ENCODE results near the gene PTPN21. TPM values are rescaled to one million over a fixed set of nuclear protein-coding genes. Genes with fewer than 3 reads are reported as not detected.

PTPN21 gene
- polyA plus RNA-seq, 3 donors = not detected

DNA sequence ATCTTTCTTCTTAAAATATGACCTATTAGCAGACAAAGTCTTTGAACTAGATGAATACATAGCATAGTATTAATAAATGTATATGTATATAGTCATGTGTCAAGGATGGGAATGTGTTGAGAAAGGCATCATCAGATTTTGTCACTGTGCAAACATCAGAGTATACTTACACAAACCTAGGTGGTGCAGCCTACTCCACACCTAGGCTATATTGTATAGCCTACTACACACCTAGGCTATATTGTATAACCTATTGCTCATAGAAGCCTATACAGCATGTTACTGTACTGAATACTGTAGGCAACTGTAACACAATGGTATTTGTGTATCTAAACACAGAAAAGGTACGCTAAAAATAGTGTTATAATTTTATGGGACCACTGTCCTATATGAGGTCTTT lies 47.6 kb downstream of the PTPN21 start:
- no CpG with 5 or more reads among the region's 1 CpG for WGBS (ENCODE audit: insufficient coverage)
- no peak overlapping the region for H3K4me2 ChIP-seq (replicated peaks; ENCODE audit: extremely low read depth, low read length, poor library complexity, severe bottlenecking)
- H3K9ac ChIP-seq (ENCODE audit: insufficient read depth, low read length, poor library complexity, severe bottlenecking) = no peak overlapping the region
- no peaks in the 10 kb centered on the region for H3K36me3 ChIP-seq (replicated peaks in 1 of 2; ENCODE audit: control insufficient read depth in 1 of 2, insufficient read depth in 2 of 2, low read length in 2 of 2)
- no peak for DNase-seq
- H4K20me1 ChIP-seq (ENCODE audit: insufficient read depth, low read length) = no peaks in the 10 kb centered on the region
- H3K9me3 Mint-ChIP-seq = no peaks in the 10 kb centered on the region
- no peaks in the 10 kb centered on the region for H3K4me1 ChIP-seq (ENCODE audit: control insufficient read depth in 1 of 2, insufficient read depth in 2 of 2, low read length in 2 of 2)
- no peaks in the 10 kb centered on the region for H3K36me3 Mint-ChIP-seq
- no peak overlapping the region for H2AFZ ChIP-seq (ENCODE audit: insufficient read depth, low read depth, low read length, poor library complexity, severe bottlenecking)
- H3K27ac ChIP-seq (ENCODE audit: low read depth in 1 of 2, low read length in 2 of 2) = no peak overlapping the region
- H3K79me2 ChIP-seq (ENCODE audit: insufficient read depth, low read length) = no peaks in the 10 kb centered on the region
- intact Hi-C loops (cut with micrococcal nuclease) = no loop called here
- peaks cover 3 to 12% (median 3%) of the 10 kb centered on the region in 3 donors for H3K27me3 Mint-ChIP-seq (ENCODE audit: low read depth in 3 of 3)
- H3K4me3 Mint-ChIP-seq = no peak overlapping the region
- no peaks in the 10 kb centered on the region for H3K4me1 Mint-ChIP-seq
- H3K27me3 ChIP-seq (ENCODE audit: control insufficient read depth in 2 of 2, insufficient read depth in 2 of 2, low read length in 2 of 2) = no peaks in the 10 kb centered on the region
- no peaks in the 10 kb centered on the region for H3K9me3 ChIP-seq (replicated peaks in 1 of 2; ENCODE audit: control insufficient read depth in 1 of 2, insufficient read depth in 1 of 2, low read length in 2 of 2)
- H3K4me3 ChIP-seq (replicated peaks in 1 of 3; ENCODE audit: low read depth in 2 of 3, low read length in 3 of 3) = no peak overlapping the region
- TF ChIP-seq, protein P1, sequence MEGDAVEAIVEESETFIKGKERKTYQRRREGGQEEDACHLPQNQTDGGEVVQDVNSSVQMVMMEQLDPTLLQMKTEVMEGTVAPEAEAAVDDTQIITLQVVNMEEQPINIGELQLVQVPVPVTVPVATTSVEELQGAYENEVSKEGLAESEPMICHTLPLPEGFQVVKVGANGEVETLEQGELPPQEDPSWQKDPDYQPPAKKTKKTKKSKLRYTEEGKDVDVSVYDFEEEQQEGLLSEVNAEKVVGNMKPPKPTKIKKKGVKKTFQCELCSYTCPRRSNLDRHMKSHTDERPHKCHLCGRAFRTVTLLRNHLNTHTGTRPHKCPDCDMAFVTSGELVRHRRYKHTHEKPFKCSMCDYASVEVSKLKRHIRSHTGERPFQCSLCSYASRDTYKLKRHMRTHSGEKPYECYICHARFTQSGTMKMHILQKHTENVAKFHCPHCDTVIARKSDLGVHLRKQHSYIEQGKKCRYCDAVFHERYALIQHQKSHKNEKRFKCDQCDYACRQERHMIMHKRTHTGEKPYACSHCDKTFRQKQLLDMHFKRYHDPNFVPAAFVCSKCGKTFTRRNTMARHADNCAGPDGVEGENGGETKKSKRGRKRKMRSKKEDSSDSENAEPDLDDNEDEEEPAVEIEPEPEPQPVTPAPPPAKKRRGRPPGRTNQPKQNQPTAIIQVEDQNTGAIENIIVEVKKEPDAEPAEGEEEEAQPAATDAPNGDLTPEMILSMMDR (IDR thresholded peaks at IDR 0.05) = no peak
- H3K27ac Mint-ChIP-seq = no peak overlapping the region

DNA sequence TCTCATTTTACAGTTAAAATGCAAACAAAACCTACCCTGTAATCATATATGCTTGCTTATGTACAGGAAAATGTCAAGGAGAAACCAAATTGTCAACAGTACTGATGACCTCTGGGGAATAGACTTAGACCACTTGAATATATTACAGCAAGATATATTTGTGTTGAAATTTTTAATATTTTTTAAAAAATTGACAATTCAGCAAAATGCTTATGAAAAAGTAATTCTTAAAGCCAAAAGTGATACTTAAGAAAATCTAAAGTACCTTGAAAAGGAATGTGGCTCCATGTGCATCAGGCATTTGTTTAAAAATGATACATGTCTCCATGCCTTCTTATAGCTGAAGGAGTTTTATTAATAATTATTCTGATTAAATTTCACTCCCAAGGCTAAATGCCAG lies 49.2 kb downstream of the PTPN21 start:
- Mint-ChIP-seq H3K9me3 (no peaks in the 10 kb centered on the region), H3K27me3 (ENCODE audit: low read depth in 3 of 3) (peaks cover 0 to 12% (median 1%) of the 10 kb centered on the region in 3 donors), H3K4me3 (no peak overlapping the region), H3K4me1 (no peaks in the 10 kb centered on the region), H3K27ac (no peak overlapping the region), H3K36me3 (no peaks in the 10 kb centered on the region)
- H3K9ac ChIP-seq (ENCODE audit: insufficient read depth, low read length, poor library complexity, severe bottlenecking) = no peak overlapping the region
- H3K27me3 ChIP-seq (ENCODE audit: control insufficient read depth in 2 of 2, insufficient read depth in 2 of 2, low read length in 2 of 2) = no peaks in the 10 kb centered on the region
- no peaks in the 10 kb centered on the region for H3K4me1 ChIP-seq (ENCODE audit: control insufficient read depth in 1 of 2, insufficient read depth in 2 of 2, low read length in 2 of 2)
- intact Hi-C loops (cut with micrococcal nuclease) = no loop called here
- H3K27ac ChIP-seq (ENCODE audit: low read depth in 1 of 2, low read length in 2 of 2) = no peak overlapping the region
- no peak for DNase-seq
- H3K36me3 ChIP-seq (replicated peaks in 1 of 2; ENCODE audit: control insufficient read depth in 1 of 2, insufficient read depth in 2 of 2, low read length in 2 of 2) = no peaks in the 10 kb centered on the region
- no peaks in the 10 kb centered on the region for H3K79me2 ChIP-seq (ENCODE audit: insufficient read depth, low read length)
- no peaks in the 10 kb centered on the region for H3K9me3 ChIP-seq (replicated peaks in 1 of 2; ENCODE audit: control insufficient read depth in 1 of 2, insufficient read depth in 1 of 2, low read length in 2 of 2)
- no peak overlapping the region for H3K4me2 ChIP-seq (replicated peaks; ENCODE audit: extremely low read depth, low read length, poor library complexity, severe bottlenecking)
- no peak overlapping the region for H2AFZ ChIP-seq (ENCODE audit: insufficient read depth, low read depth, low read length, poor library complexity, severe bottlenecking)
- no peaks in the 10 kb centered on the region for H4K20me1 ChIP-seq (ENCODE audit: insufficient read depth, low read length)
- no peak overlapping the region for H3K4me3 ChIP-seq (replicated peaks in 1 of 3; ENCODE audit: low read depth in 2 of 3, low read length in 3 of 3)
- TF ChIP-seq, protein P1 (IDR thresholded peaks at IDR 0.05) = no peak
